ENCODE results near the gene GRIK3.

DNA sequence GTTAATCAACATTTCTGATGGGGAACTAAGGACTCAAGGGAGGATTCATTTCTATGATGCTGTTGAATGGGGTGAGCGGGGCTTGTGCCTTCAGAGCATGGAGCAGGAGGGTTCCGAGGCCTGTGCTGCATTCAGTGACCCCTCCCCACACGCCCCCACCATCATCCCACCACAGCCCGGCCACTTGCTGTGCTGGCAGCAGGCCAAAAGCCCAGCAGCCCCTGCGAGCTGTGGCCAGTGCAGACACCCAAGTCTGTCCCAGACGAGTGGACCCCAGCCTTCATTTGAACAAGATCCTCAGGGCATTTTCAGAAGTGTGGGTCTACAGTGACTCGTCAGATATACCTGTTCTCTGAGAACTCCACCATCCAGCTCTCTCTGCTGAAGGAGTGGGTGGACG lies 242.0 kb downstream of the GRIK3 start:
- no peak for TF ChIP-seq CTCF (conservative IDR thresholded peaks at IDR 0.05)
- TF ChIP-seq ZFX (IDR thresholded peaks at IDR 0.05): no peak
